Suprapubic skin (tissue), 4 donors: ENCODE data around the gene FAM171A1. TPM values are rescaled to one million over a fixed set of nuclear protein-coding genes. Genes with fewer than 3 reads are reported as not detected.
"Not testable (repeated sequence)": the region's sequence is repeated elsewhere in the genome, so short reads cannot be mapped to it uniquely, and the experiment has no call there.

Experiments
- DNase-seq, 2 donors: peaks; one replicate each; pipeline ENCODE4 v3.0.0-alpha.2; 2019; ENCODE audit warnings: low spot score in 2 of 2
- H3K27ac ChIP-seq: fragments of 200-600 bp; sonication (generic); one replicate; pipeline ENCODE4 v1.5.1; 2019
- H3K27me3 ChIP-seq: fragments of 200-600 bp; sonication (generic); one replicate; pipeline ENCODE4 v1.5.1; 2019
- H3K36me3 ChIP-seq: fragments of 200-600 bp; sonication (generic); one replicate; pipeline ENCODE4 v1.5.1; 2019
- H3K4me1 ChIP-seq: fragments of 200-600 bp; sonication (generic); one replicate; pipeline ENCODE4 v1.5.1; 2019
- H3K4me3 ChIP-seq: fragments of 200-600 bp; sonication (generic); one replicate; pipeline ENCODE4 v1.5.1; 2019; ENCODE audit warnings: mild to moderate bottlenecking
- H3K9me3 ChIP-seq: fragments of 200-600 bp; sonication (generic); one replicate; pipeline ENCODE4 v1.5.1; 2019
- EP300 ChIP-seq: sonication (generic); formaldehyde crosslinking; IDR thresholded peaks from one replicate; pipeline ENCODE4 v1.6.1; 2017; ENCODE audit warnings: antibody characterized with exemption
- POLR2A ChIP-seq, 2 donors: fragments of 450-650 bp; IDR thresholded peaks; one replicate each; pipeline ENCODE4 v1.6.1; 2017; ENCODE audit warnings: antibody characterized with exemption in 2 of 2, mild to moderate bottlenecking in 2 of 2, moderate library complexity in 2 of 2
- POLR2AphosphoS5 ChIP-seq, 3 donors: sonication (generic); formaldehyde crosslinking; IDR thresholded peaks; one replicate each; pipeline ENCODE4 v1.6.1; 2017; ENCODE audit warnings: antibody characterized with exemption in 3 of 3
- WGBS: methylation state at CpG from one replicate; pipeline ENCODE4 v1.1.5; 2018; 5-methylcytosine and 5-hydroxymethylcytosine counted together
- total RNA-seq, 4 donors: library from RNA; depleted of rRNA; stranded (reverse); fragments of >200 nt; gene quantifications; one replicate each; pipeline ENCODE4 v1.1.0, GENCODE V29; 2016
- TF ChIP-seq, protein P1 (sequence below), 2 donors: fragments of 200-600 bp in 1 of 2; fragments of 450-650 bp in 1 of 2; sonication (generic) in 1 of 2; IDR thresholded peaks; one replicate each; pipeline ENCODE4 v1.5.1; 2016 to 2019; ENCODE audit warnings: antibody characterized with exemption in 2 of 2, mild to moderate bottlenecking in 1 of 2, moderate library complexity in 1 of 2

FAM171A1 gene
- total RNA-seq, 4 donors from 2014 or later = 2.8 to 7.0 (median 5.9) TPM

DNA sequence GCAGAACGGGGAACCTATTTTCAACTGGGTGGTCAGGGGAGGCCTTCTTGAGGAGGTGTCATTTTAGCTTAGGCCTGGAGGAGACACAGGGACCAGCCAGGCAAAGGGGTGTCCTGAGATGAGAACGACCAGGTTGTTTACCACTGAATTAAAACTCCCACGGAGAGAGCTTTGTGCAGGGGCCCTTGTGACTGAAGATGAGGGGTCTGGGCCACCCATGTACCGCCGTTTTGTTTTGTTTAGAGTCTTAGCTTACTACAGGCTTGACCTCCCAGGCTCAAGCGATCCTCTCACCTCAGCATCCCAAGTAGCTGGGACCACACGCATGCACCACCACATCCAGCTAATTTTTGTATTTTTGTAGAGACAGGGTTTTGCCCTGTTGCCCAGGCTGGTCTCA lies 80.4 kb downstream of the FAM171A1 start:
- DNase-seq = peak in 1 of 2 donors; percentile 23
- no peaks in the 10 kb centered on the region for H3K4me1 ChIP-seq
- H3K27me3 ChIP-seq = no peaks in the 10 kb centered on the region
- TF ChIP-seq POLR2AphosphoS5 (IDR thresholded peaks at IDR 0.05) (no peak), POLR2A (IDR thresholded peaks at IDR 0.05) (no peak), EP300 (no peak)
- TF ChIP-seq, protein P1, sequence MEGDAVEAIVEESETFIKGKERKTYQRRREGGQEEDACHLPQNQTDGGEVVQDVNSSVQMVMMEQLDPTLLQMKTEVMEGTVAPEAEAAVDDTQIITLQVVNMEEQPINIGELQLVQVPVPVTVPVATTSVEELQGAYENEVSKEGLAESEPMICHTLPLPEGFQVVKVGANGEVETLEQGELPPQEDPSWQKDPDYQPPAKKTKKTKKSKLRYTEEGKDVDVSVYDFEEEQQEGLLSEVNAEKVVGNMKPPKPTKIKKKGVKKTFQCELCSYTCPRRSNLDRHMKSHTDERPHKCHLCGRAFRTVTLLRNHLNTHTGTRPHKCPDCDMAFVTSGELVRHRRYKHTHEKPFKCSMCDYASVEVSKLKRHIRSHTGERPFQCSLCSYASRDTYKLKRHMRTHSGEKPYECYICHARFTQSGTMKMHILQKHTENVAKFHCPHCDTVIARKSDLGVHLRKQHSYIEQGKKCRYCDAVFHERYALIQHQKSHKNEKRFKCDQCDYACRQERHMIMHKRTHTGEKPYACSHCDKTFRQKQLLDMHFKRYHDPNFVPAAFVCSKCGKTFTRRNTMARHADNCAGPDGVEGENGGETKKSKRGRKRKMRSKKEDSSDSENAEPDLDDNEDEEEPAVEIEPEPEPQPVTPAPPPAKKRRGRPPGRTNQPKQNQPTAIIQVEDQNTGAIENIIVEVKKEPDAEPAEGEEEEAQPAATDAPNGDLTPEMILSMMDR (IDR thresholded peaks at IDR 0.05) = no peak
- H3K27ac ChIP-seq = no peak overlapping the region
- H3K9me3 ChIP-seq = no peaks in the 10 kb centered on the region
- no peaks in the 10 kb centered on the region for H3K36me3 ChIP-seq
- no peak overlapping the region for H3K4me3 ChIP-seq
- 94% methylated on average over 7 of the region's 7 CpGs for WGBS

DNA sequence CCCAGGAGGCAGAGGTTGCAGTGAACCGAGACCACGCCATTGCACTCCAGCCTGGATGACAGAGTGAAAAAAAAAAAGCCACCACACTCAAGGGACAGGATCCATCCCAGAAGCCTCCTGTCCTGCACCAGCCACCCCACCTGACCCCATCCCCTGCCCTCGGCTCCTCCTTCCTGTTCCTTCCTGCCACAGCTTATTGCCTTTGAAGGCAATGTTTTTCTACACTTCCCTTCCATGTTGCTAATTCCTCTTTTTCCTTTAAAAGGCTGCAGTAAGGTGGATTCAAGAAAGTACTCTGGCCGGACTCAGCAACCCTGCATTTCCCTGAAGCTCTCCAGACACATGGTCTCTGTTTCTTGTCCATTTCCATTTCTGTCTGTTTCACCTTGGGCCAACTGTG lies 80.9 kb downstream of the FAM171A1 start:
- H3K4me3 ChIP-seq = no peak overlapping the region
- H3K4me1 ChIP-seq = no peaks in the 10 kb centered on the region
- H3K9me3 ChIP-seq = no peaks in the 10 kb centered on the region
- WGBS = 89% methylated on average over 4 of the region's 4 CpGs
- TF ChIP-seq POLR2AphosphoS5 (IDR thresholded peaks at IDR 0.05) (no peak), POLR2A (IDR thresholded peaks at IDR 0.05) (no peak)
- TF ChIP-seq, protein P1 (IDR thresholded peaks at IDR 0.05) = no peak
- no peaks in the 10 kb centered on the region for H3K36me3 ChIP-seq
- no peak overlapping the region for H3K27ac ChIP-seq
- no peaks in the 10 kb centered on the region for H3K27me3 ChIP-seq
- DNase-seq = peak in 1 of 2 donors; percentile 32

DNA sequence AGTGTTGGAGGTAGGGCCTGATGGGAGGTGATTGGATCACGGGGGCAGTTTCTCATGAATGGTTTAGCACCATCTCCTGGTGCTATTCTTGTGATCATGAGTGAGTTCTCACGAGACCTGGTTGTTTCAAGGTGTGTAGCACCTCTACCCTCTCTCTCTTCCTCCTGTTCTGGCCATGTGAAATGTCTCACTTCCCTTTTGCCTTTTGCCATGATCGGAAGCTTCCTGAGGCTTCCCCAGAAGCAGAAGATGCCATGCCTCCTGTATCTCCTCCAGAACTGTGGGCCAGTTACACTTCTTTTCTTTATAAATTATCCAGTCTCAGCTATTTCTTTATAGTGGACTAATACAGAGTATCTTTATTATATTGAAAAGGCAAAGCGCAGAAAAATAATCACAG lies 90.1 kb downstream of the FAM171A1 start:
- no peak overlapping the region for H3K27ac ChIP-seq
- H3K4me3 ChIP-seq = no peak overlapping the region
- WGBS = 66% methylated on average over 4 of the region's 4 CpGs
- no peaks in the 10 kb centered on the region for H3K27me3 ChIP-seq
- no peaks in the 10 kb centered on the region for H3K4me1 ChIP-seq
- DNase-seq = no peak
- TF ChIP-seq, protein P1 (IDR thresholded peaks at IDR 0.05) = no peak
- TF ChIP-seq POLR2A (IDR thresholded peaks at IDR 0.05) = no peak
- TF ChIP-seq POLR2AphosphoS5 (IDR thresholded peaks at IDR 0.05) = no peak
- H3K36me3 ChIP-seq = no peaks in the 10 kb centered on the region
- H3K9me3 ChIP-seq = no peaks in the 10 kb centered on the region

DNA sequence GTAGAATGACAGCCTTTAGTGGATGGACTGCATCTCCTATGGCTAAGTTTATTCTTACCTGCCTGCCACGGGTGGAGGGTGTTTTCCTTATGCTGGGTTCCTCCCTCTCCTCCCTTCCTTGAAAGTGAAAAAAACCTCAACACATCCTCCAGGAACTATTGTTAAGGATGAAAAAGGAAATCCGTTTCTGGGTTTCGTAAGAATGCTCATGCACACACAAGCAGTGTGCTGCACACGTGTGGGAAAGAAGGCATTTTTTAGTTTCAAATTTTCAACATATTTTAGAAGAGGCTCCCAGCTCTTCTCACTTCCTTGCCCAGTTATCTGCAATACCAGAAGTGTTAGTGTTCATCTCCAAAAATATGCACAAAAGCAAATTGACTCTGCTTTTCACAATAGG lies 90.6 kb downstream of the FAM171A1 start:
- no peak for DNase-seq
- H3K27me3 ChIP-seq = no peaks in the 10 kb centered on the region
- no peak overlapping the region for H3K27ac ChIP-seq
- no peaks in the 10 kb centered on the region for H3K36me3 ChIP-seq
- H3K4me1 ChIP-seq = no peaks in the 10 kb centered on the region
- no peak for TF ChIP-seq POLR2A (IDR thresholded peaks at IDR 0.05)
- no peak for TF ChIP-seq EP300
- no peak for TF ChIP-seq POLR2AphosphoS5 (IDR thresholded peaks at IDR 0.05)
- no peak overlapping the region for H3K4me3 ChIP-seq
- WGBS = 56% methylated on average over 4 of the region's 4 CpGs
- H3K9me3 ChIP-seq = no peaks in the 10 kb centered on the region

DNA sequence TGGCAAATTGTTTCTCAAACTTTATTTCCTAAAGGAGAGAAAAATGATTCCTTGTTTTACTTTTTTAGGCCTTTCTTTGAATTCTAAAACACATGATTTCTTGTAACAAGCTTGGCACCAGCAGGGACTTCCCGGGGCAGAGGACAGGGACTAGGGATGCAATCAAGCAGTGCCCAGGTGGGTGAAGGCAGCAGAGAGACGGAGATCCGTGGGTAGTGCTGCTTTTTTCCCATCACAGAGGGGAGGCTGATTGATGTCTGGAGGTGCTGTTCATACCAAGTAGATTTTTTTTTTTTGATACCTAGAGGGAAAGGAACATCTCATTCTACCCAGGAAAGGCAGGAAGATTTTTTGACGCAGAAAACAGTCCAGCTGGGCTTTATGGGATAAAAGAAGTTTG lies 91.9 kb downstream of the FAM171A1 start:
- Histone ChIP-seq H3K9me3 (no peaks in the 10 kb centered on the region), H3K36me3 (no peaks in the 10 kb centered on the region), H3K27ac (no peak overlapping the region), H3K27me3 (no peaks in the 10 kb centered on the region), H3K4me3 (no peak overlapping the region), H3K4me1 (no peaks in the 10 kb centered on the region)
- no peak for TF ChIP-seq POLR2A (IDR thresholded peaks at IDR 0.05)
- TF ChIP-seq POLR2AphosphoS5 (IDR thresholded peaks at IDR 0.05) = no peak
- no peak for TF ChIP-seq EP300
- TF ChIP-seq, protein P1 (IDR thresholded peaks at IDR 0.05) = no peak
- DNase-seq = no peak
- WGBS = 91% methylated on average over 4 of the region's 4 CpGs

DNA sequence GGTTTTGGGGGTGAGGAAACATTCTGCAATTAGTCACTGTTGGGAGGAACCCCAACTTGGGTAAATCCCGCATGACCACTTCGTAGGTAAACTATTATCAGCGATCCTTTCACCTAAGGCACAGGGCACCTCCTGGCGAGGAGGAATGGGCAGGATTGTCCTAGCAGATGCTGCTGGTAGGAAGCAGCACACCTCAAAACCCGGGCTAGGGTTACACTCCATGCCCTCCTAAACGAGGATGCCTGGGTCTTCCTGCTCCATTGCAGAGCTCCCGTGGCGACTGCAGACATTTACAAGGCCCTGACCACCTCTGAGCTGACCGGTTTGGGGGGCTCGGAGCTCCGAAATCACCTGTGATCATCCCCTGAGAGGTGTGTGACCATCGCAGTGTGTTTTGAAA lies 92.3 kb downstream of the FAM171A1 start:
- no peak overlapping the region for H3K27ac ChIP-seq
- no peak for DNase-seq
- H3K27me3 ChIP-seq = no peaks in the 10 kb centered on the region
- H3K4me3 ChIP-seq = no peak overlapping the region
- no peaks in the 10 kb centered on the region for H3K36me3 ChIP-seq
- H3K9me3 ChIP-seq = no peaks in the 10 kb centered on the region
- WGBS = 94% methylated on average over 12 of the region's 12 CpGs
- H3K4me1 ChIP-seq = no peaks in the 10 kb centered on the region
- no peak for TF ChIP-seq EP300
- TF ChIP-seq POLR2A (IDR thresholded peaks at IDR 0.05) = no peak
- TF ChIP-seq, protein P1 (IDR thresholded peaks at IDR 0.05) = no peak
- TF ChIP-seq POLR2AphosphoS5 (IDR thresholded peaks at IDR 0.05) = no peak

DNA sequence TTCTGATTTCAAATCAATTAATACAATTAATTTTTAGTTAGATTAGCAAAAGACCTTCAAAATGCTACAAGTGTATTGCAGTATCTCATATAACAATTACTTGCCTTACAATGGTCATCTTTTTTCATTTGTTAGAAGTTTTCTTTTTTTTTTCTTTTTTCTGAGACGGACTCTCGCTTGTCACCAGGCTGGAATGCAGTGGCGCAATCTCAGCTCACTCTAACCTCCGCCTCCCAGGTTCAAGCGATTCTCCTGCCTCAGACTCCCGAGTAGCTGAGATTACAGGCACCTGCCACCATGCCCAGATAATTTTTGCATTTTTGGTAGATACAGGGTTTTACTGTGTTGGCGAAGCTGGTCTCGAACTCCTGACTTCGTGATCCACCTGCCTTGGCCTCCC lies 95.0 kb downstream of the FAM171A1 start:
- H3K27me3 ChIP-seq, H3K27ac ChIP-seq, H3K4me1 ChIP-seq, H3K9me3 ChIP-seq, H3K36me3 ChIP-seq, H3K4me3 ChIP-seq, DNase-seq: not testable (repeated sequence)
- WGBS = 96% methylated on average over 9 of the region's 9 CpGs

DNA sequence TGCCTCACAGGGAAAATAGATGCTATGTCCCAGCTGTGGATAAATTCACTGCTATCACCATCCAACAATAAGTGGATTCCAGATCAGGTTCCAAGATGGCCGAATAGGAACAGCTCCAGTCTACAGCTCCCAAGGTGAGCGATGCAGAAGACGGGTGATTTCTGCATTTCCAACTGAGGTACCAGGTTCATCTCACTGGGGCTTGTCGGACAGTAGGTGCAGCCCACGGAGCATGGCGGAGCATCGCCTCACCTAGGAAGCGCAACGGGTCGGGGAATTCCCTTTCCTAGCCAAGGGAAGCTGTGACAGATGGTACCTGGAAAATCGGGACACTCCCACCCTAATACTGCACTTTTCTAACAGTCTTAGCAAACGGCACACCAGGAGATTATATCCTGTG lies 101.3 kb downstream of the FAM171A1 start:
- not testable (repeated sequence) for H3K27me3 ChIP-seq, H3K4me3 ChIP-seq, H3K27ac ChIP-seq, H3K9me3 ChIP-seq, H3K4me1 ChIP-seq, H3K36me3 ChIP-seq
- WGBS = 95% methylated on average over 12 of the region's 12 CpGs
- DNase-seq = peak in 1 of 2 donors; percentile 56
